HepG2 (cell line): Measurements from ENCODE around the gene HORMAD2. TPM values are rescaled to one million over a fixed set of nuclear protein-coding genes. Genes with fewer than 3 reads are reported as not detected.

Source experiments
- ATAC-seq: fragments of 200-7000 bp; cut with Tn5 transposase; 3 replicates; pipeline ENCODE4 v1.9.1; 2020; ENCODE audit warnings: mild to moderate bottlenecking, moderate library complexity
- BruUV-seq: library from RNA; stranded (reverse); fragments of 400-500 nt; replicated peaks from 2 replicates; lab custom pipeline; 2021; lab: Mats Ljungman, UMichigan
- CTCF ChIA-PET: fragments of 300-600 bp; formaldehyde crosslinking; extraction: SDS; loops from one replicate; lab custom pipeline; 2021; ENCODE audit warnings: low total read pairs, inconsistent platforms, low intra/inter-chr PET ratio; lab: Yijun Ruan, JAX
- POLR2A ChIA-PET: fragments of 350-600 bp; sonication (Branson Sonifier 250); formaldehyde crosslinking; loops from one replicate; lab custom pipeline; 2020; ENCODE audit warnings: antibody characterized with exemption, inconsistent platforms; lab: Yijun Ruan, JAX
- DNase-seq: peaks from one replicate; pipeline ENCODE4 v3.0.0-alpha.2; 2015; ENCODE audit warnings: low spot score
- FAIRE-seq: peaks from 3 replicates; lab custom pipeline; 2011; peaks lifted over from hg19 to GRCh38; lab: Jason Lieb, UNC
- H2AFZ ChIP-seq: one replicate; pipeline ENCODE4 v1.6.1; 2011; ENCODE audit warnings: low read length, inconsistent platforms
- H3K27ac ChIP-seq: fragments of 300-600 bp; 3 replicates; pipeline ENCODE4 v1.8.0; 2011; ENCODE audit warnings: mixed run types, mild to moderate bottlenecking, mixed read lengths, low read length, inconsistent platforms; ENCODE audit not compliant: insufficient read depth; ENCODE audit errors: extremely low read length
- H3K27me3 ChIP-seq, 2 experiments: fragments of 200-600 bp in 1 of 2; 2 replicates in 1 of 2; 3 replicates in 1 of 2; pipeline versions ENCODE4 v1.6.0 to v1.8.0; 2011; ENCODE audit warnings: low read length in 2 of 2, mild to moderate bottlenecking in 2 of 2, moderate library complexity in 2 of 2, inconsistent platforms in 1 of 2; ENCODE audit not compliant: insufficient read depth in 2 of 2, control insufficient read depth in 1 of 2
- H3K36me3 ChIP-seq, 2 experiments: fragments of 200-600 bp in 1 of 2; replicated peaks in 1 of 2; 2 replicates in 1 of 2; 3 replicates in 1 of 2; pipeline versions ENCODE4 v1.5.1 to v1.8.0; 2011; ENCODE audit warnings: low read length in 2 of 2, inconsistent platforms in 1 of 2; ENCODE audit not compliant: insufficient read depth in 2 of 2, control insufficient read depth in 1 of 2
- H3K4me1 ChIP-seq: 2 replicates; pipeline ENCODE4 v1.5.1; 2012; ENCODE audit warnings: low read length, inconsistent platforms; ENCODE audit not compliant: insufficient read depth
- H3K4me2 ChIP-seq: 2 replicates; pipeline ENCODE4 v1.6.0; 2011; ENCODE audit warnings: low read depth, low read length, inconsistent platforms
- H3K4me3 ChIP-seq, 3 experiments: fragments of 200-600 bp in 1 of 3; sonication (generic), shearing (Covaris generic) in 1 of 3; replicated peaks in 1 of 3; 2 replicates each; pipeline ENCODE4 v1.5.1; 2011 to 2016; ENCODE audit warnings: low read length in 3 of 3, inconsistent platforms in 2 of 3, low read depth in 2 of 3, mild to moderate bottlenecking in 2 of 3, control low read depth in 1 of 3, mixed read lengths in 1 of 3; ENCODE audit not compliant: insufficient read depth in 1 of 3
- H3K79me2 ChIP-seq: one replicate; pipeline ENCODE4 v1.6.1; 2011; ENCODE audit warnings: low read length, inconsistent platforms; ENCODE audit not compliant: insufficient read depth
- H3K9ac ChIP-seq: 2 replicates; pipeline ENCODE4 v1.6.0; 2011; ENCODE audit warnings: mild to moderate bottlenecking, low read depth, low read length, inconsistent platforms; ENCODE audit not compliant: insufficient read depth
- H3K9me3 ChIP-seq: 2 replicates; pipeline ENCODE4 v1.5.1; 2012; ENCODE audit warnings: mild to moderate bottlenecking, low read length
- H4K20me1 ChIP-seq: 2 replicates; pipeline ENCODE4 v1.6.0; 2011; ENCODE audit warnings: inconsistent platforms, mild to moderate bottlenecking, low read length, moderate library complexity; ENCODE audit not compliant: insufficient read depth
- CBX2 ChIP-seq, 2 experiments: fragments of 200-600 bp in 1 of 2; sonication (generic); formaldehyde crosslinking in 1 of 2; IDR thresholded peaks; 2 replicates each; pipeline versions ENCODE4 v1.7.0 to v1.8.1; 2018 to 2022; ENCODE audit warnings: low read depth in 2 of 2, low read length in 1 of 2, mild to moderate bottlenecking in 1 of 2, missing genetic modification reagents in 1 of 2
- CTCF ChIP-seq: sonication (generic); formaldehyde crosslinking; IDR thresholded peaks from 2 replicates; pipeline ENCODE4 v1.5.0; 2020; ENCODE audit warnings: mild to moderate bottlenecking, missing genetic modification reagents, moderate library complexity
- WGBS: methylation state at CpG from one replicate; pipeline ENCODE4 v1.1.6; 2017; ENCODE audit warnings: low lambda C conversion rate; 5-methylcytosine and 5-hydroxymethylcytosine counted together
- in situ Hi-C: cut with HindIII; loops from 2 replicates; pipeline ENCODE4 v1.10.0; 2017; ENCODE audit warnings: low pct_unique_long_range_greater_than_20kb; ENCODE audit not compliant: extremely low pct_ligation_motif_present
- intact Hi-C: fragments of 100-400 bp; cut with micrococcal nuclease; formaldehyde crosslinking; loops from one replicate; pipeline ENCODE4 v1.10.0; 2022; ENCODE audit not compliant: unreplicated experiment
- polyA plus RNA-seq, 8 experiments: library from polyadenylated mRNA; depleted of rRNA in 3 of 8; stranded (reverse) in 7 of 8; unstranded in 1 of 8; fragments of >200 nt; fragmentation: Illumina TruSeq in 4 of 8; extraction: Trizol in 4 of 8; gene quantifications; 2 replicates each; pipeline versions ENCODE4 v1.2.1 to v1.2.3, GENCODE V29; 2011 to 2016; ENCODE audit warnings: low read depth in 4 of 8, missing spikeins in 1 of 8, mixed read lengths in 1 of 8; ENCODE audit not compliant: insufficient read depth in 1 of 8
- total RNA-seq, 5 experiments: library from RNA; depleted of rRNA; stranded (reverse); fragments of >200 nt; fragmentation: Illumina TruSeq; extraction: Trizol; gene quantifications; 2 replicates each; pipeline ENCODE4 v1.2.3, GENCODE V29; 2016; ENCODE audit warnings: low read depth in 1 of 5

Gene HORMAD2
- total and polyA plus RNA-seq, 2 of the 13 experiments (the other 11 are each of a cell fraction or from before 2014, with no cell fraction given): not detected

GRCh38 chr22:30224161-30224857 is 144.0 kb downstream of the HORMAD2 start:
- no peaks in the 10 kb centered on the region for H3K79me2 ChIP-seq
- FAIRE-seq: no peak
- H3K4me2 ChIP-seq: peak overlapping the region; percentile 21; the same call in 1 of the 2 replicates

More at GRCh38 chr22:30224161-30224857, 144.0 kb downstream of the HORMAD2 start:
- Histone ChIP-seq H4K20me1 (no peaks in the 10 kb centered on the region), H3K36me3 (no peaks in the 10 kb centered on the region), H3K9me3 (no peaks in the 10 kb centered on the region), H3K27me3 (peaks cover 7 to 53% of the 10 kb centered on the region in 2 experiments; a peak in 4 of 5 replicates), H3K27ac (no peak overlapping the region), H3K4me1 (peaks cover 63% of the 10 kb centered on the region), H3K9ac (no peak overlapping the region), H3K4me3 (no peak overlapping the region), H2AFZ (no peak overlapping the region)
- ChIA-PET POLR2A (interaction anchor here (1.3 kb wide), 1 partner anchor 14 kb away, joined by 3 read pairs; no protein-coding TSS in a partner anchor), CTCF (no interaction called here)
- 3% methylated on average over 5 of the region's 11 CpGs for WGBS
- ATAC-seq (peak; percentile 45; the same call in 2 of the 3 replicates), DNase-seq (no peak)
- intact Hi-C loops (no loop called here), in situ Hi-C loops (no loop called here)
- BruUV-seq: no TSS peak
- TF ChIP-seq CTCF: 0 out of 2 replicates have a peak, but pooled peaks have one; percentile 6
- TF ChIP-seq CBX2 (IDR thresholded peaks at IDR 0.05; ENCODE audit: low read depth, low read length): no peak
- TF ChIP-seq CBX2 (CRISPR knock-in tag; IDR thresholded peaks at IDR 0.05; ENCODE audit: low read depth): no peak
